SK-N-SH treated with all-trans-retinoic acid at 6 μM for 48 hours (cell line): ENCODE measurements around the gene GMPS.

Experiments used
- ATAC-seq: fragments of 200-7000 bp; cut with Tn5 transposase; 3 replicates; pipeline ENCODE4 v1.9.1; 2020; ENCODE audit warnings: mild to moderate bottlenecking, moderate library complexity
- BACH2 ChIP-seq: fragments of 250-450 bp; sonication (Bioruptor Pico); IDR thresholded peaks from 2 replicates; pipeline ENCODE4 v1.9.0; 2021; ENCODE audit warnings: mild to moderate bottlenecking, borderline replicate concordance
- CSDC2 ChIP-seq: fragments of 250-450 bp; sonication (Bioruptor Pico); IDR thresholded peaks from 2 replicates; pipeline ENCODE4 v1.5.0; 2020; ENCODE audit warnings: mild to moderate bottlenecking, moderate library complexity
- GLIS3 ChIP-seq: fragments of 250-450 bp; sonication (Bioruptor Pico); IDR thresholded peaks from 2 replicates; pipeline ENCODE4 v1.5.0; 2020; ENCODE audit warnings: mild to moderate bottlenecking, moderate library complexity
- ISL1 ChIP-seq: fragments of 250-450 bp; sonication (Bioruptor Pico); IDR thresholded peaks from 2 replicates; pipeline ENCODE4 v2.1.2; 2022; ENCODE audit warnings: mild to moderate bottlenecking, moderate library complexity
- OSR1 ChIP-seq: fragments of 250-450 bp; sonication (Bioruptor Pico); IDR thresholded peaks from 2 replicates; pipeline ENCODE4 v1.8.0; 2022; ENCODE audit warnings: moderate library complexity, mild to moderate bottlenecking, inconsistent platforms
- POU6F1 ChIP-seq: fragments of 250-450 bp; sonication (Bioruptor Pico); IDR thresholded peaks from 2 replicates; pipeline ENCODE4 v1.8.0; 2021; ENCODE audit warnings: low read depth, mild to moderate bottlenecking, moderate library complexity, borderline replicate concordance
- PPARA ChIP-seq: fragments of 250-450 bp; sonication (Bioruptor Pico); IDR thresholded peaks from 2 replicates; pipeline ENCODE4 v1.5.0; 2020; ENCODE audit warnings: mild to moderate bottlenecking, borderline replicate concordance
- RARB ChIP-seq: fragments of 250-450 bp; sonication (Bioruptor Pico); IDR thresholded peaks from 2 replicates; pipeline ENCODE4 v1.8.0; 2021; ENCODE audit warnings: mild to moderate bottlenecking, moderate library complexity
- SNAI2 ChIP-seq: fragments of 250-450 bp; sonication (Bioruptor Pico); IDR thresholded peaks from 2 replicates; pipeline ENCODE4 v1.5.0; 2020; ENCODE audit warnings: mild to moderate bottlenecking, moderate library complexity
- TCF4 ChIP-seq: fragments of 250-450 bp; sonication (Bioruptor Pico); IDR thresholded peaks from 2 replicates; pipeline ENCODE4 v1.8.0; 2021; ENCODE audit warnings: mild to moderate bottlenecking, moderate library complexity, borderline replicate concordance
- TOX ChIP-seq: fragments of 250-450 bp; sonication (Bioruptor Pico); IDR thresholded peaks from 2 replicates; pipeline ENCODE4 v1.8.0; 2021; ENCODE audit warnings: mild to moderate bottlenecking, moderate library complexity, borderline replicate concordance
- TSHZ2 ChIP-seq: fragments of 250-450 bp; sonication (Bioruptor Pico); IDR thresholded peaks from 2 replicates; pipeline ENCODE4 v1.5.0; 2020; ENCODE audit warnings: mild to moderate bottlenecking, moderate library complexity
- ZC3H10 ChIP-seq: fragments of 250-450 bp; sonication (Bioruptor Pico); IDR thresholded peaks from 2 replicates; pipeline ENCODE4 v1.5.1; 2021; ENCODE audit warnings: mild to moderate bottlenecking, moderate library complexity
- ZFP3 ChIP-seq: fragments of 250-450 bp; sonication (Bioruptor Pico); IDR thresholded peaks from 2 replicates; pipeline ENCODE4 v1.5.0; 2020; ENCODE audit warnings: mild to moderate bottlenecking, moderate library complexity
- ZNF70 ChIP-seq: fragments of 450-650 bp; formaldehyde crosslinking; IDR thresholded peaks from 2 replicates; pipeline ENCODE4 v1.5.0; 2020; ENCODE audit warnings: mild to moderate bottlenecking, moderate library complexity
- ZNF8 ChIP-seq: fragments of 450-650 bp; formaldehyde crosslinking; IDR thresholded peaks from 2 replicates; pipeline ENCODE4 v1.5.0; 2020; ENCODE audit warnings: mild to moderate bottlenecking, moderate library complexity
- TF ChIP-seq, protein P1 (sequence below): fragments of 250-450 bp; sonication (Bioruptor Pico); IDR thresholded peaks from 2 replicates; pipeline ENCODE4 v1.5.1; 2021; ENCODE audit warnings: mild to moderate bottlenecking, moderate library complexity
- TF ChIP-seq, protein P2 (sequence below): fragments of 250-450 bp; sonication (Bioruptor Pico); IDR thresholded peaks from 2 replicates; pipeline ENCODE4 v1.8.0; 2020; ENCODE audit warnings: mild to moderate bottlenecking, moderate library complexity, borderline replicate concordance

Gene GMPS

GRCh38 chr3:155889212-155889611 lies 18.8 kb downstream of the GMPS start (continued):
- TF ChIP-seq, protein P1, sequence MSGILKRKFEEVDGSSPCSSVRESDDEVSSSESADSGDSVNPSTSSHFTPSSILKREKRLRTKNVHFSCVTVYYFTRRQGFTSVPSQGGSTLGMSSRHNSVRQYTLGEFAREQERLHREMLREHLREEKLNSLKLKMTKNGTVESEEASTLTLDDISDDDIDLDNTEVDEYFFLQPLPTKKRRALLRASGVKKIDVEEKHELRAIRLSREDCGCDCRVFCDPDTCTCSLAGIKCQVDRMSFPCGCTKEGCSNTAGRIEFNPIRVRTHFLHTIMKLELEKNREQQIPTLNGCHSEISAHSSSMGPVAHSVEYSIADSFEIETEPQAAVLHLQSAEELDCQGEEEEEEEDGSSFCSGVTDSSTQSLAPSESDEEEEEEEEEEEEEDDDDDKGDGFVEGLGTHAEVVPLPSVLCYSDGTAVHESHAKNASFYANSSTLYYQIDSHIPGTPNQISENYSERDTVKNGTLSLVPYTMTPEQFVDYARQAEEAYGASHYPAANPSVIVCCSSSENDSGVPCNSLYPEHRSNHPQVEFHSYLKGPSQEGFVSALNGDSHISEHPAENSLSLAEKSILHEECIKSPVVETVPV (CRISPR knock-in tag): no peak
- TF ChIP-seq, protein P2, sequence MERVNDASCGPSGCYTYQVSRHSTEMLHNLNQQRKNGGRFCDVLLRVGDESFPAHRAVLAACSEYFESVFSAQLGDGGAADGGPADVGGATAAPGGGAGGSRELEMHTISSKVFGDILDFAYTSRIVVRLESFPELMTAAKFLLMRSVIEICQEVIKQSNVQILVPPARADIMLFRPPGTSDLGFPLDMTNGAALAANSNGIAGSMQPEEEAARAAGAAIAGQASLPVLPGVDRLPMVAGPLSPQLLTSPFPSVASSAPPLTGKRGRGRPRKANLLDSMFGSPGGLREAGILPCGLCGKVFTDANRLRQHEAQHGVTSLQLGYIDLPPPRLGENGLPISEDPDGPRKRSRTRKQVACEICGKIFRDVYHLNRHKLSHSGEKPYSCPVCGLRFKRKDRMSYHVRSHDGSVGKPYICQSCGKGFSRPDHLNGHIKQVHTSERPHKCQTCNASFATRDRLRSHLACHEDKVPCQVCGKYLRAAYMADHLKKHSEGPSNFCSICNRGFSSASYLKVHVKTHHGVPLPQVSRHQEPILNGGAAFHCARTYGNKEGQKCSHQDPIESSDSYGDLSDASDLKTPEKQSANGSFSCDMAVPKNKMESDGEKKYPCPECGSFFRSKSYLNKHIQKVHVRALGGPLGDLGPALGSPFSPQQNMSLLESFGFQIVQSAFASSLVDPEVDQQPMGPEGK (CRISPR knock-in tag): no peak
- TF ChIP-seq GLIS3 (CRISPR knock-in tag): no peak
- TF ChIP-seq ZC3H10 (CRISPR knock-in tag): no peak
- TF ChIP-seq TOX: no peak
- no peak for TF ChIP-seq ZNF70 (CRISPR knock-in tag)
- TF ChIP-seq PPARA (CRISPR knock-in tag): no peak
- no peak for TF ChIP-seq RARB (CRISPR knock-in tag)
- no peak for TF ChIP-seq ZNF8 (CRISPR knock-in tag)
- TF ChIP-seq, all 23 proteins: peak for 0

DNA sequence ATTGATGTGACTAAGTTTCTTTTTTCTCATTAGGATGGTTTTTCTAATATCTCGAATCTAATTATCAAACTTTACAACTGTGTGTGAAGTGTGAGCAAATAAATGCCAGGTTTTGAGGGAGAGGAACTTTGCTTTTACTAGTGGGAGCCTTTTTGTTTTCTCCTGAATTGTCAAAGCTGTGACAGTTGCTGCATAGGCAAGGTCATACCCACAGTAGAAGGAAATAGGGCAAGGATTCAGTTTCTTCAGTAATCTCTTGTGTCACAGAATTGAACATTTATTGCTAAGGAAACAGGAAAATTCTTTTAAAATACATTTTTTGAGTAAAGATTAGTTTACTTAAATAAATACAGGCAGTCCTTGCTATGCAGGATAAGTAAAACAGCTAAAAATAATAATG lies 19.5 kb downstream of the GMPS start:
- peak; percentile 41; the same call in 2 of the 3 replicates for ATAC-seq

More for the DNA sequence above, 19.5 kb downstream of the GMPS start:
- TF ChIP-seq POU6F1 (CRISPR knock-in tag): no peak
- TF ChIP-seq TOX: no peak
- TF ChIP-seq GLIS3 (CRISPR knock-in tag): no peak
- no peak for TF ChIP-seq ZFP3 (CRISPR knock-in tag)
- no peak for TF ChIP-seq CSDC2 (CRISPR knock-in tag)
- TF ChIP-seq ISL1: no peak
- no peak for TF ChIP-seq OSR1 (CRISPR knock-in tag)
- TF ChIP-seq, protein P1 (CRISPR knock-in tag): no peak
- no peak for TF ChIP-seq SNAI2 (CRISPR knock-in tag)
- TF ChIP-seq TSHZ2 (CRISPR knock-in tag): no peak
- no peak for TF ChIP-seq TCF4 (CRISPR knock-in tag)
- TF ChIP-seq PPARA (CRISPR knock-in tag): no peak
- no peak for TF ChIP-seq BACH2 (CRISPR knock-in tag)
- TF ChIP-seq ZC3H10 (CRISPR knock-in tag): no peak
- no peak for TF ChIP-seq ZNF70 (CRISPR knock-in tag)
